GM10248 (cell line): ENCODE measurements around the gene POLRMT.
A peak's percentile ranks its signal among the peaks of the same experiment; 100 is the strongest.

ENCODE experiments used
- CTCF ChIA-PET: fragments of 300-600 bp; sonication (Branson Sonifier 250); formaldehyde crosslinking; extraction: SDS; loops from one replicate; lab custom pipeline; 2021; ENCODE audit warnings: antibody characterized with exemption; lab: Yijun Ruan, JAX
- POLR2A ChIA-PET: fragments of 350-650 bp; sonication (Branson Sonifier 250); formaldehyde crosslinking; extraction: SDS; loops from one replicate; lab custom pipeline; 2020; ENCODE audit warnings: antibody characterized with exemption; lab: Yijun Ruan, JAX
- DNase-seq: peaks from one replicate; pipeline ENCODE4 v3.0.0; 2012; ENCODE audit errors: extremely low spot score
- CTCF ChIP-seq: IDR thresholded peaks from 2 replicates; pipeline ENCODE4 v1.5.1; 2012; ENCODE audit warnings: mild to moderate bottlenecking, low read depth; ENCODE audit errors: extremely low read depth, missing control alignments, control extremely low read depth

Gene POLRMT

GRCh38 chr19:591099-591958, 42.0 kb downstream of the POLRMT start:
- no peak for TF ChIP-seq CTCF
- POLR2A ChIA-PET: no interaction called here
- DNase-seq: no peak
- CTCF ChIA-PET: no interaction called here

- TF ChIP-seq CTCF: no peak
- CTCF ChIA-PET: no interaction called here
- DNase-seq: no peak
- POLR2A ChIA-PET: no interaction called here
Measured at GRCh38 chr19:590750-591098, 42.6 kb downstream of the POLRMT start.

GRCh38 chr19:590396-590745, 43.0 kb downstream of the POLRMT start:
- ChIA-PET POLR2A (no interaction called here), CTCF (no interaction called here)
- no peak for DNase-seq
- TF ChIP-seq CTCF: no peak

GRCh38 chr19:589693-590395, 43.5 kb downstream of the POLRMT start, which contains the start of gene HCN2:
HCN2 (plus strand) TSS chr19:589881; CDS start chr19:589946, 65 bp downstream.
- DNase-seq: no peak
- ChIA-PET POLR2A (no interaction called here), CTCF (no interaction called here)
- TF ChIP-seq CTCF: no peak

- ChIA-PET CTCF (interaction anchor here (1.1 kb wide), 1 partner anchor 145 kb away, joined by 3 read pairs; no protein-coding TSS in a partner anchor), POLR2A (no interaction called here)
- peak; percentile 4 for TF ChIP-seq CTCF
- no peak for DNase-seq
Measured at GRCh38 chr19:588741-589692, 44.3 kb downstream of the POLRMT start.
